HG03196 (cell line): ENCODE results near the gene SLC25A39.
A peak's percentile ranks its signal among the peaks of the same experiment; 100 is the strongest.
"Not testable (repeated sequence)": the region's sequence is repeated elsewhere in the genome, so short reads cannot be mapped to it uniquely, and the experiment has no call there.

Experiments
- ATAC-seq: cut with Tn5 transposase; IDR thresholded peaks from one replicate; pipeline ENCODE4 v1.9.1; 2021; ENCODE audit not compliant: unreplicated experiment

Gene SLC25A39, protein sequence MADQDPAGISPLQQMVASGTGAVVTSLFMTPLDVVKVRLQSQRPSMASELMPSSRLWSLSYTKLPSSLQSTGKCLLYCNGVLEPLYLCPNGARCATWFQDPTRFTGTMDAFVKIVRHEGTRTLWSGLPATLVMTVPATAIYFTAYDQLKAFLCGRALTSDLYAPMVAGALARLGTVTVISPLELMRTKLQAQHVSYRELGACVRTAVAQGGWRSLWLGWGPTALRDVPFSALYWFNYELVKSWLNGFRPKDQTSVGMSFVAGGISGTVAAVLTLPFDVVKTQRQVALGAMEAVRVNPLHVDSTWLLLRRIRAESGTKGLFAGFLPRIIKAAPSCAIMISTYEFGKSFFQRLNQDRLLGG

DNA sequence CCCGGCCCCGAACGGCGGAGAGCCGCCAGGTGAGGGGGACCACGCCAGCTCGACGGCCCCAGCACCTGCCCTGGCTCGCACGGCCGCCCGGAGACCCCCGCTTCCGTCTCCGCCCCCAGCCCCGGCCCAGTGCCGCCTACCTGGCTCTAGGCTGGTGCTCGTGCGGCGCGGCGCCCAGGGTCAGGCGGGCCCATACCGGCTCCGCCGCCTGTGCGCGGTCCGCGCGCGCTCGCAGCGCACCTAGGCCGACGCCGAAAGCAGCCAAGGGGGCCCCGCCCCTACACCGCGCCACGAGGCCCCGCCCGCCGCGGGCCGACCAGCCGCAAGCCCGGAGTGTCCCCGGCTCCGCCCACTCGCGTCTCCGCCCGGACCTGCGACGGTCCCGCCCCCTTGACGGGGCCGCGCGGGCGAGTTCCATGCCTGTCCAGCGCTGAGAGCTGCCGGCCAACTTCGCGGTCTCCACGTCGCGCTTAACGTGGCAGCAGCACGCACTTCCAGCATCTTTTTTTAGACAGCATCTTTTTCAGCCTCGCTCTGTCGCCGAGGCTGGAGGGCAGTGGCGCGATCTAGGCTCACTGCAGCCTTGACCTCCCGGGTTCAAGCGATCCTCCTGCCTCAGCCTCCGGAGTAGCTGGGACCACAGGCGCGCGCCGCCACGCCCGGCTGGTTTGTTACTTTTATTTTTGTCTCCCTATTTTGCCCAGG lies at the start of gene SLC25A39:
Gene SLC25A39, minus strand, starts transcription at position 253 of the 705 bp plus-strand sequence. CDS start 1,261 bp downstream, outside the sequence.
- ATAC-seq = peak; percentile 60

DNA sequence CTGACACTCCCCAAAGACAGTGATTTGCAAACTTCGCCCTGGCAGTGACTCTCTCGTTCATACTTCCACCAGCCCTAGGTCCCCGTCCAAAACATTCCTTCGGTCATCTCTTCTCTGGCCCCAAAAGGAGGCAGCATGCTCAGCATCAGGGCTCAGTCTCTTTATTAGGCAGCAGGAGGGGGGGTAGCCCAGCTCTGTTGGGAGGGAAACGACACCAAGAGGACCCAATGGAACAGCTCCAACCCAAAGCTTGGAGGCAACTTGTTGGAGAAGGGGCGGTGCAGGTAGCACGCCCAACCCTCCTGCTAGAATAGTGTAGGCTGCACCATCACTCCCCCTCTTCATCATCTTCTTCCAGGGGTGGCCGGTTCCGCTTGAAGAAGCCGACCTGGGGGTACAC lies 47.4 kb upstream of the SLC25A39 start:
- no peak for ATAC-seq

DNA sequence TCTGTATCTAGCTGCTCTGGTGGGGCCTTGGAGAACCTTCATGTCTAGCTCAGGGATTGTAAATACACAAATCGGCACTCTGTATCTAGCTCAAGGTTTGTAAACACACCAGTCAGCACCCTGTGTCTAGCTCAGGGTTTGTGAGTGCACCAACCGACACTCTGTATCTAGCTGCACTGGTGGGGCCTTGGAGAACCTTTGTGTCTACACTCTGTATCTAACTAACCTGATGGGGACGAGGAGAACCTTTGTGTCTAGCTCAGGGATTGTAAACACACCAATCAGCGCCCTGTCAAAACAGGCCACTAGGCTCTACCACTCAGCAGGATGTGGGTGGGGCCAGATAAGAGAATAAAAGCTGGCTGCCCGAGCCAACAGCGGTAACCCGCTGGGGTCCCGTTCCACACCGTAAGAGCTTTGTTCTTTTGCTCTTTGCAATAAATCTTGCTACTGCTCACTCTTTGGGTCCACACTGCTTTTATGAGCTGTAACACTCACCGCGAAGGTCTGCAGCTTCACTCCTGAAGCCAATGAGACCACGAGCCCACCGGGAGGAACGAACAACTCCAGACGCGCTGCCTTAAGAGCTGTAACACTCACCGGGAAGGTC lies 44.9 kb upstream of the SLC25A39 start:
- ATAC-seq = not testable (repeated sequence)

DNA sequence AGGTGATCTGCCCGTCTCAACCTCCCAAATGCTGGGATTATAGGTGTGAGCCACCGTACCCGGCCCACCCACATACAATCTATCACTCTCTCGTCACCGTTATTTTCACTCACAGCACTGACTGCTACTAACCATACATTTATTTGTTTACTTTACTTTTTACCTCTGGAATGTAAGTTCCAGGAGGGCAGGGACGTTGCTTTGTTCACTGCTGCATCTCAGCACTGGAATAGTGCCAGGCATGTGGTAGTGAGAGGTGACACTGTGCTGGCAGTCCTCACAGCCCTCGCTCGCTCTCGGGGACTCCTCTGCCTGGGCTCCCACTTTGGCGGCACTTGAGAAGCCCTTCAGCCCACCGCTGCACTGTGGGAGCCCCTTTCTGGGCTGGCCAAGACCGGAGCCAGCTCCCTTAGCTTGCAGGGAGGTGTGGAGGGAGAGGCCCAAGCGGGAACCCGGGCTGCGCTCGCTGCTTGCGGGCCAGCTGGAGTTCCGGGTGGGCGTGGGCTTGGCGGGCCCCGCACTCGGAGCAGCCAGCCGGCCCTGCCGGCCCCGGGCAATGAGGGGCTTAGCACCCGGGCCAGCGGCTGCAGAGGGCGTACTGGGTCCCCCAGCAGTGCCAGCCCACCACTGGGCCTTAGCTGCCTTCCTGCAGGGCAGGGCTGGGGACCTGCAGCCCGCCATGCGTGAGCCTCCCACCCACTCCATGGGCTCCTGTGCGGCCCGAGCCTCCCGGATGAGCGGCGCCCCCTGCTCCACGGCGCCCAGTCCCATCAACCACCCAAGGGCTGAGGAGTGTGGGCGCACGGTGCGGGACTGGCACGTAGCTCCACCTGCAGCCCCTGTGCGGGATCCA lies 44.0 kb upstream of the SLC25A39 start:
- not testable (repeated sequence) for ATAC-seq

DNA sequence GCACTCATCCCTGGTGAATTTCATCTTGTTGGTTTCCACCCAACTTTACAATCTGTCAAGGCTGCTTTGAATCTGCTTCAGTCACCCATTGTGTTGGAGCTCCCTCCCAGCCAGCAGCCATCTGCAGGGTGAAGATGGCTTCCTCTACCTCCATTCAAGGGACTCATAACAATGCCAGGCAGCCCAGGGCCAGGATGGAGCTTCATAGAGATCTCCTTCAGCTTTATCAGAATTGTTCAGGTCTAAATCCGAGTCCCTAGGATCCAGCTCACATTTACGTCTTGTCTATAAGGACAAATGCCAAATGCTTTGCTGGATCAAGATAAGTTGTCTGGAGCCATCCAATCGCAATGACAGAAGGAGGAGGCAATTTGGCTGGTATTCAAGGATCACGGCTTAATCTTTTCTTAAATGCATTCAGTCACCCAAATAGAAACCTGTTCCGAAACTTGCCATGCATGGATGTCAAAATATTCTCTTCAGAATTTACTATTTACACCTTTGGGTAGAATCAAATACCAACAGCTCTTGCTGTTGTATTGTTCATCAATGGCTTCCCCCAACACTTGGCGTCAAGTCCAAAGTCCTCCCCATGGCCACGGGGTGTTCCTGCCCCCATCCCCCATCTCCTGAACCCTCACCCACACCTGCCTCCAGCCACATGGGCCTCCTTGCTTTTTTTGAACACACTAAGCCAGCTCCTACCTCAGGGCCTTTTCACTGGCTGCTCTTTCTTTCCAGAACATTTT lies 42.8 kb upstream of the SLC25A39 start:
- no peak for ATAC-seq

DNA sequence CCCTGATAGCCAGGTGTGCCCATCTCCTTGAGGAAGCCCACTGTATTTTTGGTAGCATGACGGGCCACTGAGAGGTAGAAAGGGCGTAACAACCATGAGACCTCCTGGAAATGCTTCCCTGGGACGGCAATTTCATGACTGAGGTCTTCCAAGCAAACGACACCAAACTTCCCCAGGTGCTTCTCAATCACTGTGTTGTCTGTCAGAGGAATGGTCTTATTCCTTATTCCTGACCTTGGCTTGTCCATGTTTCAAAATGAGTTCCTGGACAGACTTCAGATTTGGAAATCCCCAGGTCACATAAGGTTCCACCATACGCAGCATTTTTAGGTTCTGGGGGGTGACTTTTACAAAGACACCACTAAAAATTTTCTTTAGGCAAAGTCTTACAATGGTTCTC lies 40.4 kb upstream of the SLC25A39 start:
- not testable (repeated sequence) for ATAC-seq

DNA sequence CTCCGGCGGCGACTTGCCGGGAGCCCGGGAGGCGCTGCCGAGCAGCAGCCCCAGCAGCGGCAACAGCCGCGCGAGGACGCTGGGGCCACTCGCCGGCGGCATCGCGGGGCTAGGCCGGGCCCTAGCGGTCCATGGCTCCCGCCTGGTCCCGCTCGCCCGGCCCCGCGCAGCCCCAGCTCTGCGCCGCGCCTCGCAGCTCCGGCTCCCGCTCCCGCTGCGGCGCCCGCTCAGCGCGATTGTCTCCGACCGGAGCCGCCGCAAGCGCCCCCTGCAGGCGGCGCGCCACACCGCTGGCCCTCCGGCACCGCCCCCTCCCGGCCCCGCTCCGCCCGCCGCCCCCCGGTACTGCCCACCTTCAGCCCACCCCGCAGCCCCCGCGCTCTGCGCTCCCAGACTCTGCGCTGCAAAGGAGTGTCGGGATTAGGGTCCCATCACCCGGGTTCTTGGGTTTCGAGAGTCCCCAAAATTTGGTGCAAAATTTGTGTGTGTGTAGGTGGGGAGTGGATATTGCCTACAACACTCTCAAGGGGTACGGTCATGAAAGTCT lies 39.1 kb upstream of the SLC25A39 start, which contains the start of gene FAM171A2:
Gene FAM171A2, minus strand, starts transcription at position 241 of the 547 bp plus-strand sequence. Its CDS starts 139 bp downstream, at position 102.
- ATAC-seq = no peak

DNA sequence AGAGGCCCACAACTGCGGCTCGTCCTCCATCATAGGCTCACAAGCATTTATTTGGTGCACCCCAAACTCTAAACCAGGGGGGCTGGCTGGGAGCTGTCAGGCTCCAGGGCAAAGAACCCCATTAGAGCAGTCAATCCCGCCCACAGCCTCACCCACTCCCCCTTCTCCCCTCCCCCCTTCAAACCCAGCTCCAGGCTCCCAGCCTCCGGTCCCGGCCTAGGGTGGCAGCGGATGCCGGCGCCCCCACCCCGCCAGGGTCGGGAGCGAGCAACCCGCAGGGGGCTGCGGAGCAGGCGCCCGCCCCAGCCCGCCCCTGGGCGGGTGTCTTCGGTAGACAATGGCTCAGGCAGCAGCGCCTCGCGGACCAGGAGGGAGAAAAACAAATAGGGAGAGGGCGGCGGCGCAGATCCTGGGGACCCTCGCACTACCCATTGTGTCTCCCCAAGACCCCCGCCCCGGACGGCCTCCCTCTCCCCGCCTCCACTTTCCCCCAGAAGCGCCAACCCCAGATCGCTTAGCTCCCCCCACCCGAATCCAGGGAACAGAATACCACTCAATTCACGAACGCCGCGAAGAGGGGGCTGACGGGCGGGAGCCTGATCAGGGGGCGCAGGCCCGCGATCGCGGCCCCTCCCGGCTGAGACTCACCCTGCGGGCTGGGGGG lies 38.5 kb upstream of the SLC25A39 start:
- no peak for ATAC-seq

DNA sequence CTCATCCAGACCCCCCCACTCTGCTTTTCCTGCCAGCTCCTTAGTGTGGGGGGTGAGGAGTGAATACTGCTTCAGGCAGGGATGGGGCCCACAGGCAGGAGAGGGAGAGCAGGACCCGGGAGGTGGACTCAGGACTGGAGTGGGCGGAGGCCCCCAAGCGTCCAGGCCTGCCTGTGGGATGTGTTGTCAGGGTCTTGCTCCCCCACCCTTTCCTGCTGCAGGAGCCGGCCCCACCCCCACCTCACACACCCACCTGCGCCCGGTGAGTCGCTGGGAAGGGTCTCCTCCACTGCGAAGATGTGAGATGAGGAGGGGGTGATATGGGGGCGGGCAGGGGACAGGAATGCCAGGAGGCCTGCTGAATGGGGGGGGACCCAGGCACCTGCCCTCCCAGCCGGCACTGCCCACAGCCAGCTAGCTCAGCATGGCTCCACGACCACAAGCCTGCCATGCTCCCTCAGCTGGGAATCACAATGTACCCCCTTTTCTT lies 37.9 kb upstream of the SLC25A39 start:
- ATAC-seq = no peak

DNA sequence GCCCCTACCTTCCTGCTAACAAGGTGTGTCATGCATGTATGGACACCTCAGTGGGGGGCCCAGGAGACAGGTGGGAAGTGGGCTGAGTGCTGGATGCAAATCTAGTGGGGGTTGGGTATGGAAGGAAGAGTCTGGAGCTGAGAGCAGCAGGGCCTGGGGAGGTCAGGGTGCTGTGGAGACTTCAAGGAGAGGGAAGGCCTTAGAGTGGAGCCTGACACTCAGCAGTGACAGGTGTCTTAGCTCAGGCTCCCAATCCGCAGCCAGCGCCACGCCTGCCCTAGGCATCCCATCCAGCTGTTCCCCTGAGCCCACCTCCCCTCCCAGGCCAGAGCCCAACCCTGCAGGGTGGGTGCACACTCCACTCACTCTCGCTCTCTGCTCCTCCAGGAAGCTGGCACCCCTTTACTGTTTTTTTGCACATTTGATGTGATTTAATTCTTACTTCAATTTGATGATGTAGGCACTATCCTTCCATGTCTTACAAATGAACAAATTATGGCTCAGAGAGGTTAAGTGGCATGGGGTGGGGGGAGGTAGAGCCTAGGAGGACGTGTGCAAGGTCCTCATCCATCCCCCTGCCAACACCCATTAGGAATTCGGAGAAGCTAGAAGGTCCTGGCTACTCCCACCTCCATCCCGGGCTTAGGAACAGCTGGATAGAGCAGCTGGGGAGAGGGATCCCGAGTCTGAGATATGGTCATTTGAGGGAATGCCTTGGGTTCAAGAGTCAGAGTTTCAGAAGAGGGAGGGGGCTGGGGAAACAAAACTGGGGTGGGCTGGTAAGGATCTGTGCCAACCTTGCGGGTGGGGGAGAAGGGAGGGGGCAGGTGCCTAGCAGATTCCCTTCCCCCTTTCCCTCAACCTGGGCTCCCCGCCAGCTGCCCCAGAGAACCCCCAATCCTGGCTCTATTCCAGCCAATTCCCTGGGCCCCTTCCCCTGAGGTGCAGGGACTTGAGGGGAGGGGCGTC lies 37.0 kb upstream of the SLC25A39 start:
- no peak for ATAC-seq

DNA sequence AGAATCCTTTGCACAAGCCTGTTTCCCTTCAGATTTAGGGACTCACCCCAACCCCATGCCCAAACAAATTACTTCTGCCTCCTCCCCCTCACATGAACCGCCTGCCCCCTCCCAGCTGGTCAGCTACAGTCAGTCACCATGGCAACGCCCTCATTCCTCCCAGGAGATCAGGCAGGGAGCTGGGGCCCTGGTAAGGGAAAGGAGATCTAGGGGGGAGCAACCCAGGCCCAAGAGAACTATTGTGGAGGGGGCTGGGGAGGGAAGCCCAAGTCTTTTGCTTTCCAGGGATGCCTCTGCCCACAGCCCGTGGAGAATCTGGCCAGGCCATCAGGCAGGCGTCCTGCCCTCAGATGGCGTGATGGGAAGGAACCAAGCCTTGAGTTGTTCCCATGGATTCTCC lies 36.2 kb upstream of the SLC25A39 start:
- no peak for ATAC-seq

DNA sequence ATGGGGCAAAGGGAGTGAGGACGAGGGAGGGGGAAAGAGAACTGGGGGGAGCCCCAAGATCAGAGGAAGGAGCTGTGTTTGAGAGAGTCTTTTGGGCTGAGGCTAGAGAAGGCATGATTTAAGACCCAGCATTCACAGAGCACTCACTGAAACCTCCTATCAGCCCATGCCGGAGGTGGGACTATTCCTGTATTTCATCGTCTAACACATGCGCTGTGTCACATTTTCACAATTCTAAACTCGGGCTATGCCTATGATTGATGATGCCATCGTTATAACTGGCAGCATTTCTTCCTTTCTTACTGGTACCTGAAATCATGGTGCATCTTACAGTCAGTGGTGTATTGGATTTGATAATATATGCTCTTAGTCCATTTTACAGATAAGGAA lies 35.5 kb upstream of the SLC25A39 start:
- no peak for ATAC-seq

DNA sequence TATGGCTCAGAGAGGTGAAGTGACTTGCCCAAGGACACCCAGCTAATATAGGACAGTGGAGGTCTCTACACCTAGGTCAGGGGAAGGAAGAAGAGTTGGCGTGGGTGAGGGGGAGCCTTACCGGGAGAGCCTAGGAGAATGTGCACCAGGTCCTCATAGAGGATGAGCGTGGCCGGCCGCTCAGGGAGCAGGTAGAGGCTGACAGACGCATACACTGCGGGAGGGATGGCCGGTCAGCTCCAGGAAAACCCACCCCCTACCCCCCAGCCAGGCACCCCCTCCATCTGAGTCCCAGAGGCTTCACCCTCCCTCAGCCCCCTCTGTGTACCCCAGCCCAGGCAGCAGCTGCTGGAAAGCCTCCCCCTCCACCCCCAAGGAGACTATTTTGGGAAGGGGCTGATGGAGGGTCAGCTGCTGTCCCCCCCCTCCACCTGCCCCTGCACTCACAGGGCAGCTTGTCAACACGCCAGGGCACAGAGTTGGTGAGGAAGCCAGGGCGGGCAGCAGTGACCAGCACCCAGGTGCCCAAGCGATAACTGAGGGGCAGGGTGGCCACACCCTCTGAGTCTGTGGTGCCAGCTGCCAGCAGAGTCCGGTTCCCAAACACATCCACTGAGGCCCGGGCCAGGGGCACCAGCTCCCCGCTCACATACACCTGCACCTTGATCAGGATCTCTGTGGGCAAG lies 35.0 kb upstream of the SLC25A39 start:
- no peak for ATAC-seq

DNA sequence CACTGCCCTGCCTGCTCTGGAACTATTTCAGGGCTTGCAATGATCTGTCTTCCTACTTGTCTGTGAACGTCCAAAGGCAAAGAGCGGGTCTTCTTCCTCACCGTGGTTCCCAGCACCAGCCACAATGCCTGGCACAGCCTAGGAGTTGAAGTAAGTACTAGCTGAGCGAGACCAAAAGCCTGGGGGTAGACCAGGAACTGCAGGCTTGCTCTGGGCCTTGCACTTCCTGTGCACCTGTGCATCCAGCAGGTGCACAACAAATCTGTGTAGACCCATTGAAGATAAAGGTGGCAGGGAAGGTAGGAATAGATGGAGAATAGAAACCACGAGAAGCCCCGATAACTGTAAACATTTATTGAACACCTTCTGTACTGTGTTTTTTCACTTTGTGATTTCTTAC lies 34.4 kb upstream of the SLC25A39 start:
- ATAC-seq = no peak

DNA sequence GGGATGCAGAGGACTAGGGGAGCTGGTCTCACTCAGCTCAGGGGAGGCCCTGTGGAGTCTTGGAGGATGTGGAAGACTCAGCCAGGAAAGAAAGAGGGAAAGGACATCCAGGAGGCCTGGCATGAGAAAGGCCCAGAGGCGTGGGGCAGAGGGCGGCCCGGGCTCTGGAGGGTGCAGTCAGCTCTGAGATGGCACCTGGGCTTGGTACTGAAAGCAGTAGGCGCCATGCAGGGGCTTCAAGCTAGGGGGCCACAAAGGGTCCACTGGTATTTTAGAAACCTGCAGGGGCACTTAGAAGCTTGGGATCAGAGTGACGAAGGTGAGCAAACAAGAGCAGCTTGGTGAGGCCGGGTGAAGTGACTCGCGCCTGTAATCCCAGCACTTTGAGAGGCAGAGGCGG lies 33.4 kb upstream of the SLC25A39 start:
- ATAC-seq = no peak

DNA sequence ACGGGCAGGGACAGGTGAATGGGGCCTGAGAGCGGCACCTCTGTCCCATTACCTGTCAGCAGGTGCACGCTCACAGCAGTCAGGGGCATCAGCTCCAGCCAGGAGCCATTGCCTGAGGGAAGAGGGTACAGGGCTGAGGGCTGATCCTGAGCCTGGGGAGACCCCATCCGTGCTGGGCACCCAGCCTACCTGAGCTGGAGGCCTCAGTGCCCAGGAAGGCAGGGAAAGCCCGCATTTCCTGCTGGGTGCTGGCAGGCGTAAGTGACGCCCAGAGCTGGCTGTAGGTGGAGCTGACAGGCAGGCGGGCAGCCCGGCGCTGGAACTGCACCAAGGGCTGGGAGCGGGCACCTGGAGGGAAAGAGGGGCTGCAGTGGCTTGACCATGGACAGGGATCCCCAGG lies 31.6 kb upstream of the SLC25A39 start:
- no peak for ATAC-seq

DNA sequence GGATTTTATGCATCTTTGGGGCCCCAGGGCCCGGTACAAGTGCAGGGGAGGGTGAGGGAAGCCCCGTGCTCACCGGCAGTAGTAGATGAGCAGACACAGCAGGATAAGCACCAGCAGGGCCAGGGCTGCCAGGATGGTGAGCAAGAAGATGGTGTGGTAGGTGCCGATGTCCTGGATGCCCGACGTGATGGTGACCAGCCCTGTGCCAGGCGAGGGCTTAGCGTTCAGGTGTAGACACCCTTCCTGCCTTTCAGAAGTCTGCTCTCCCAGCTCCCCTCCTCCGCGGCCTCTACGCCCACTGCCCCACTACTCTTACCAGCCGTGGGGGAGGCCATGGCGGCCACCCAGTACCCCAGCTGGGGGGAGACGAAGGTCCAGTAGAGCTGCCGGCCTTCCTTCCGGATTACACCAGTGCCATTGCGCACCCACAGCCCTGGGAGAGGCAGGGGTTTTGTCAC lies 31.0 kb upstream of the SLC25A39 start:
- no peak for ATAC-seq
